ENCODE data around the gene LMAN1L.

LMAN1L gene

GRCh38 chr15:74812533-74812932, at the start of gene LMAN1L:
Gene LMAN1L (plus strand): TSS chr15:74812835. CDS start chr15:74812855, 20 bp downstream.
- no peak for DNase-seq (ENCODE audit: low read depth in 2 of 2)

- DNase-seq (ENCODE audit: low read depth in 2 of 2) = no peak
Observed at GRCh38 chr15:74763416-74763815, 49.2 kb upstream of the LMAN1L start.

GRCh38 chr15:74767167-74768098, 45.2 kb upstream of the LMAN1L start:
- DNase-seq (ENCODE audit: low read depth in 2 of 2) = no peak

- DNase-seq (ENCODE audit: low read depth in 2 of 2) = no peak
Observed at GRCh38 chr15:74768099-74768770, 44.4 kb upstream of the LMAN1L start.

- no peak for DNase-seq (ENCODE audit: low read depth in 2 of 2)
Observed at GRCh38 chr15:74768771-74769342, 43.8 kb upstream of the LMAN1L start.

- DNase-seq (ENCODE audit: low read depth in 2 of 2) = no peak
Observed at GRCh38 chr15:74769463-74770025, 43.1 kb upstream of the LMAN1L start.

- no peak for DNase-seq (ENCODE audit: low read depth in 2 of 2)
Observed at GRCh38 chr15:74770211-74770903, 42.3 kb upstream of the LMAN1L start.

GRCh38 chr15:74773329-74773728, 39.3 kb upstream of the LMAN1L start:
- DNase-seq (ENCODE audit: low read depth in 2 of 2) = no peak

GRCh38 chr15:74773731-74774252, 38.8 kb upstream of the LMAN1L start:
- DNase-seq (ENCODE audit: low read depth in 2 of 2) = no peak

- no peak for DNase-seq (ENCODE audit: low read depth in 2 of 2)
Observed at GRCh38 chr15:74775132-74775562, 37.5 kb upstream of the LMAN1L start.

GRCh38 chr15:74775894-74776293, 36.7 kb upstream of the LMAN1L start:
- no peak for DNase-seq (ENCODE audit: low read depth in 2 of 2)

- DNase-seq (ENCODE audit: low read depth in 2 of 2) = no peak
Observed at GRCh38 chr15:74776821-74777768, 35.5 kb upstream of the LMAN1L start.

GRCh38 chr15:74777769-74778598, 34.7 kb upstream of the LMAN1L start:
- no peak for DNase-seq (ENCODE audit: low read depth in 2 of 2)

GRCh38 chr15:74778599-74778970, 34.0 kb upstream of the LMAN1L start:
- no peak for DNase-seq (ENCODE audit: low read depth in 2 of 2)

- no peak for DNase-seq (ENCODE audit: low read depth in 2 of 2)
Observed at GRCh38 chr15:74779162-74779648, 33.4 kb upstream of the LMAN1L start.

GRCh38 chr15:74780523-74781430, 31.9 kb upstream of the LMAN1L start:
- no peak for DNase-seq (ENCODE audit: low read depth in 2 of 2)

- DNase-seq (ENCODE audit: low read depth in 2 of 2) = peak; percentile 50 to 65
Observed at GRCh38 chr15:74781431-74782258, 31.0 kb upstream of the LMAN1L start, which contains the start of gene CSK. Gene CSK (plus strand): TSS chr15:74782080. CDS start chr15:74798298, 16,218 bp downstream.

Data from stimulated activated CD8-positive, alpha-beta memory T cell treated with anti-CD3 and anti-CD28 coated beads, Interleukin-15, amount 100 ng/mL, for 4 hours (primary cell).